DMS79 (cell line): ENCODE data around the gene SLC49A3.

ENCODE experiments used
- DNase-seq: peaks from one replicate; lab custom pipeline; 2025; lab: John Stamatoyannopoulos, UW

The SLC49A3 gene

DNA sequence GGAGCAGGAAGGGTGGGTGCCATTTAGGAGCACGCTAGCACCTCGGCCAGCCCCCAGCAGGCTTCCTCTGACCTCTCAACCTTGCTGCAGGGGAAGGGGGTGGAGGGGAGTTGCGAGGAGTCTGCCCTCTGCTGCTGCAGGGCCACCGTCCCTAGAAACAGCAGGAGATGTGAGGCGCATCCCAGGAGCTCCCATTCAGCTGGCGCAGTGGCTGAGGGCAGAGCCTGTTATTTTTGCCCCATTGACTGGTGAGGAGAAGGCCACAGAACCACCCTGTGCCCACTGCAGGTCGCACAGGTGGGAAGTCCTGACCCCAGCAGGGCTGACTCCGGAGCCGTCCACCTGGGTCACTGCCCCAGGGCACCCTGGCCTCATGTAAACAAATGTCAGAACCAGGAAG is 55.5 kb downstream of the SLC49A3 start:
- no peak for DNase-seq

DNA sequence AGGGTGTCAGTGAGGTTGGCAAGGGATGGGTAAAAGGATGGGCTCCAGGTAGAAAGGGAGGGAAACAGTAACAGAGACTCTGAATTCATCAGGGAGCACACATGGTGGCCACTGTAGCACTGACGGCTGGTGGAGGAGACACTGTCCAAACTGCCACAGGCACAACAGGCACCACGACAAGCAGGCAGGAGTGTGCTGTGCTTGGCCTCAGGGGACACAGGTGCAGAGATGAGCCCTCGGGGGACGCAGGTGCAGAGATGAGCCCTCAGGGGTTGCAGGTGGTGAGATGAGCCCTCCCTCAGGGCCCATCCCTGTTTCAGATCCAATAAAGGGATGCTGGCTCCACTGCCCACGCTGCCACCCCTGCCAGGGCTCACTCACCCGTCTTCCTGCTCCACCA is 56.0 kb downstream of the SLC49A3 start:
- DNase-seq: no peak

DNA sequence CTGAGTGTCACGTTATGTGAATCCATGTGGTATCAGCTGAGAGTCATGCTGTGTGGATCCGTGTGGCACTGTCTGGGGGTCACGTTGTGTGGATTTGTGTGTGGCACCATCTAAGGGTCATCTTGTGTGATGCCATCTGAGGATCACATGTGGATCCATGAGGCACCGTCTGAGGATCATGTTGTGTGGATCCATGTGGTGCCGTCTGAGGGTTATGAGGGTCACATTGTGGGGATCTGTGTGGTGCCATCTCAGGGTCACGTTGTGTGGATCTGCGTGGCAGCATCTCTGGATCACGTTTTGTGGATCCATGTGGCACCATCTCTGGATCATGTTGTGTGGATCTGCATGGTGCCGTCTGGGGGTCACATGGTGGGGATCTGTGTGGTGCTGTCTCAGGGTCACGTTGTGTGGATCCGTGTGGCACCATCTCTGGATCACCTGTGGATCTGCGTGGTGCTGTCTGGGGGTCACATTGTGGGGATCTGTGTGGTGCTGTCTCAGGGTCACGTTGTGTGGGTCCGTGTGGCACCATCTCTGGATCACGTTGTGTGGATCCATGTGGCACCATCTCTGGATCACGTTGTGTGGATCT is 56.7 kb downstream of the SLC49A3 start:
- DNase-seq: no peak
